DOHH2 (cell line): ENCODE data around the gene CLDN10.

Source experiments
- H3F3A ChIP-seq: fragments of 200-600 bp; sonication (generic), shearing (Covaris generic); 2 replicates; pipeline ENCODE4 v1.6.0; 2016; ENCODE audit warnings: antibody characterized with exemption, mild to moderate bottlenecking; ENCODE audit not compliant: control insufficient read depth, insufficient read depth
- H3K27ac ChIP-seq: fragments of 200-600 bp; sonication (generic); 2 replicates; pipeline ENCODE4 v1.5.1; 2014; ENCODE audit warnings: low read depth, mild to moderate bottlenecking, low read length, moderate library complexity
- H3K27me3 ChIP-seq: fragments of 200-600 bp; sonication (generic); 2 replicates; pipeline ENCODE4 v1.6.1; 2014; ENCODE audit warnings: mild to moderate bottlenecking, low read length, mixed read lengths; ENCODE audit not compliant: control insufficient read depth
- H3K36me3 ChIP-seq: fragments of 200-600 bp; sonication (generic); 2 replicates; pipeline ENCODE4 v1.6.1; 2014; ENCODE audit warnings: mild to moderate bottlenecking, low read length, moderate library complexity, mixed read lengths; ENCODE audit not compliant: control insufficient read depth
- H3K4me1 ChIP-seq: fragments of 200-600 bp; sonication (generic); 2 replicates; pipeline ENCODE4 v1.6.1; 2014; ENCODE audit warnings: mild to moderate bottlenecking, low read length, mixed read lengths; ENCODE audit not compliant: control insufficient read depth
- H3K4me2 ChIP-seq: fragments of 200-600 bp; sonication (generic); 2 replicates; pipeline ENCODE4 v1.6.0; 2014; ENCODE audit warnings: mild to moderate bottlenecking, low read length, moderate library complexity
- H3K4me3 ChIP-seq: fragments of 200-600 bp; sonication (generic); 2 replicates; pipeline ENCODE4 v1.5.1; 2014; ENCODE audit warnings: mild to moderate bottlenecking, low read length, mixed read lengths
- H3K79me2 ChIP-seq: fragments of 200-600 bp; sonication (generic); 2 replicates; pipeline ENCODE4 v1.6.1; 2014; ENCODE audit warnings: mild to moderate bottlenecking, low read length, mixed read lengths; ENCODE audit not compliant: control insufficient read depth
- H3K9me2 ChIP-seq: fragments of 200-600 bp; sonication (generic); replicated peaks from 2 replicates; pipeline ENCODE4 v1.6.1; 2014; ENCODE audit warnings: mild to moderate bottlenecking, low read length, mixed read lengths; ENCODE audit not compliant: control insufficient read depth
- H3K9me3 ChIP-seq: fragments of 200-600 bp; sonication (generic); 2 replicates; pipeline ENCODE4 v1.6.1; 2014; ENCODE audit warnings: antibody characterized with exemption, low read length, mixed read lengths; ENCODE audit not compliant: control insufficient read depth, insufficient read depth
- H4K20me1 ChIP-seq: fragments of 200-600 bp; sonication (generic); 2 replicates; pipeline ENCODE4 v1.6.0; 2014; ENCODE audit warnings: low read depth, mild to moderate bottlenecking, antibody characterized with exemption, low read length, moderate library complexity; ENCODE audit not compliant: control insufficient read depth, insufficient read depth
- CTCF ChIP-seq: fragments of 200-600 bp; sonication (generic); IDR thresholded peaks from one replicate; pipeline ENCODE4 v1.5.1; 2014; ENCODE audit warnings: antibody characterized with exemption, mild to moderate bottlenecking, low read depth, low read length; ENCODE audit not compliant: poor library complexity, severe bottlenecking
- EZH2phosphoT487 ChIP-seq: fragments of 200-600 bp; sonication (generic); IDR thresholded peaks from 2 replicates; pipeline ENCODE4 v1.6.1; 2017; ENCODE audit warnings: borderline replicate concordance, mild to moderate bottlenecking, antibody characterized with exemption, low read length, moderate library complexity, mixed read lengths

CLDN10 gene

GRCh38 chr13:95523598-95523997, 28.9 kb upstream of the CLDN10 start:
- Histone ChIP-seq H4K20me1 (no peaks in the 10 kb centered on the region), H3K4me1 (no peaks in the 10 kb centered on the region), H3K9me2 (no peaks in the 10 kb centered on the region), H3K36me3 (no peaks in the 10 kb centered on the region), H3K4me2 (no peak overlapping the region), H3K79me2 (no peaks in the 10 kb centered on the region), H3F3A (no peaks in the 10 kb centered on the region), H3K4me3 (no peak overlapping the region), H3K27ac (no peak overlapping the region), H3K9me3 (no peaks in the 10 kb centered on the region), H3K27me3 (no peaks in the 10 kb centered on the region)
- TF ChIP-seq CTCF (no peak), EZH2phosphoT487 (no peak)

GRCh38 chr13:95524264-95524901, 28.1 kb upstream of the CLDN10 start:
- Histone ChIP-seq H4K20me1 (no peaks in the 10 kb centered on the region), H3K4me3 (no peak overlapping the region), H3K9me2 (no peaks in the 10 kb centered on the region), H3K4me2 (no peak overlapping the region), H3K27ac (no peak overlapping the region), H3K4me1 (no peaks in the 10 kb centered on the region), H3K9me3 (no peaks in the 10 kb centered on the region), H3K27me3 (no peaks in the 10 kb centered on the region), H3K79me2 (no peaks in the 10 kb centered on the region), H3K36me3 (no peaks in the 10 kb centered on the region), H3F3A (no peaks in the 10 kb centered on the region)
- TF ChIP-seq EZH2phosphoT487 (no peak), CTCF (no peak)

GRCh38 chr13:95527955-95528354, 24.6 kb upstream of the CLDN10 start:
- Histone ChIP-seq H3K4me2 (no peak overlapping the region), H3K27me3 (peaks cover 3% of the 10 kb centered on the region; the same call in 1 of the 2 replicates), H3K36me3 (no peaks in the 10 kb centered on the region), H3K79me2 (no peaks in the 10 kb centered on the region), H4K20me1 (no peaks in the 10 kb centered on the region), H3K4me1 (no peaks in the 10 kb centered on the region), H3K4me3 (no peak overlapping the region), H3F3A (no peaks in the 10 kb centered on the region), H3K9me3 (no peaks in the 10 kb centered on the region), H3K9me2 (no peaks in the 10 kb centered on the region), H3K27ac (no peak overlapping the region)
- no peak for TF ChIP-seq CTCF
- TF ChIP-seq EZH2phosphoT487 = no peak

- H3K27ac ChIP-seq = no peak overlapping the region
Observed at GRCh38 chr13:95530178-95530577, 22.3 kb upstream of the CLDN10 start.

More at GRCh38 chr13:95530178-95530577, 22.3 kb upstream of the CLDN10 start:
- Histone ChIP-seq H3F3A (no peaks in the 10 kb centered on the region), H3K4me2 (no peak overlapping the region), H3K9me3 (no peaks in the 10 kb centered on the region), H4K20me1 (no peaks in the 10 kb centered on the region), H3K9me2 (no peaks in the 10 kb centered on the region), H3K36me3 (no peaks in the 10 kb centered on the region), H3K4me1 (no peaks in the 10 kb centered on the region), H3K27me3 (peaks cover 3% of the 10 kb centered on the region; the same call in 1 of the 2 replicates), H3K4me3 (no peak overlapping the region), H3K79me2 (no peaks in the 10 kb centered on the region)
- TF ChIP-seq EZH2phosphoT487 = no peak
- TF ChIP-seq CTCF = no peak
